K562 (cell line): ENCODE results near the gene MICU2. TPM values are rescaled to one million over a fixed set of nuclear protein-coding genes. Genes with fewer than 3 reads are reported as not detected.
A peak's percentile ranks its signal among the peaks of the same experiment; 100 is the strongest.

Experiments used
- ATF2 ChIP-seq: sonication (generic); formaldehyde crosslinking; IDR thresholded peaks from 2 replicates; pipeline ENCODE4 v1.8.1; 2022; ENCODE audit warnings: missing genetic modification reagents
- FOXK2 ChIP-seq, 2 experiments: fragments of 450-650 bp; IDR thresholded peaks in 1 of 2; conservative IDR thresholded peaks in 1 of 2; 2 replicates each; pipeline ENCODE4 v1.6.1; 2016; ENCODE audit warnings: low read depth in 2 of 2, mild to moderate bottlenecking in 1 of 2
- HOXB6 ChIP-seq: fragments of 250-450 bp; sonication (Bioruptor Pico); IDR thresholded peaks from 2 replicates; pipeline ENCODE4 v1.5.1; 2022; ENCODE audit warnings: mild to moderate bottlenecking, borderline replicate concordance
- MLX ChIP-seq, 2 experiments: fragments of 450-650 bp in 1 of 2; sonication (generic) in 1 of 2; formaldehyde crosslinking; conservative IDR thresholded peaks; 2 replicates each; pipeline versions ENCODE4 v1.4.0 to v1.8.1; 2020 to 2022; ENCODE audit warnings: mild to moderate bottlenecking in 1 of 2, missing genetic modification reagents in 1 of 2
- NFE2 ChIP-seq: IDR thresholded peaks from 2 replicates; pipeline ENCODE4 v1.6.1; 2014; ENCODE audit warnings: antibody characterized with exemption, low read depth
- RB1 ChIP-seq: fragments of 450-650 bp; IDR thresholded peaks from 2 replicates; pipeline ENCODE4 v1.6.1; 2017; ENCODE audit warnings: low read depth, mild to moderate bottlenecking
- SNIP1 ChIP-seq: fragments of 450-650 bp; IDR thresholded peaks from 2 replicates; pipeline ENCODE4 v1.7.1; 2017; ENCODE audit warnings: low read depth, mild to moderate bottlenecking
- TCF7 ChIP-seq: sonication (generic); IDR thresholded peaks from 2 replicates; pipeline ENCODE4 v1.6.1; 2016; ENCODE audit warnings: antibody characterized with exemption, borderline replicate concordance
- U2AF1 ChIP-seq: fragments of 200-400 bp; formaldehyde crosslinking; optimal IDR thresholded peaks from 2 replicates; pipeline ENCODE3; 2017; ENCODE audit warnings: mild to moderate bottlenecking, low read depth, low read length, moderate library complexity
- ZNF224 ChIP-seq: sonication (generic); formaldehyde crosslinking; IDR thresholded peaks from 2 replicates; pipeline ENCODE4 v1.8.0; 2022; ENCODE audit warnings: mild to moderate bottlenecking, missing genetic modification reagents
- ZNF239 ChIP-seq: fragments of 250-450 bp; sonication (Bioruptor Pico); IDR thresholded peaks from 2 replicates; pipeline ENCODE4 v1.4.0; 2020; ENCODE audit warnings: mild to moderate bottlenecking
- polyA plus RNA-seq, 8 experiments: library from polyadenylated mRNA; depleted of rRNA in 4 of 8; stranded (reverse) in 5 of 8; unstranded in 3 of 8; fragments of >200 nt; fragmentation: Nextera tagmentation in 2 of 8; fragmentation: Illumina TruSeq in 1 of 8; extraction: Ambion mirVana in 2 of 8; extraction: Trizol in 1 of 8; gene quantifications; 2 replicates each; pipeline versions ENCODE4 v1.2.1 to v1.2.3, GENCODE V29; 2011 to 2014; ENCODE audit warnings: inconsistent platforms in 1 of 8, missing spikeins in 1 of 8
- total RNA-seq, 7 experiments: library from RNA; depleted of rRNA in 6 of 7; stranded (reverse); fragments of >200 nt in 6 of 7; fragmentation: Illumina TruSeq in 2 of 7; extraction: Trizol in 2 of 7; gene quantifications; 2 replicates each; pipeline versions ENCODE4 v1.2.1 to v1.2.3, GENCODE V29; 2011 to 2021; ENCODE audit warnings: low replicate concordance in 1 of 7
- TF ChIP-seq, protein P1 (sequence below): fragments of 250-450 bp; sonication (Bioruptor Pico); IDR thresholded peaks from 2 replicates; pipeline ENCODE4 v1.5.0; 2021

The MICU2 gene
- total and polyA plus RNA-seq, 9 of the 15 experiments (the other 6 are each of a cell fraction or from before 2014, with no cell fraction given): 9.1 to 41.8 (median 33.4) TPM

DNA sequence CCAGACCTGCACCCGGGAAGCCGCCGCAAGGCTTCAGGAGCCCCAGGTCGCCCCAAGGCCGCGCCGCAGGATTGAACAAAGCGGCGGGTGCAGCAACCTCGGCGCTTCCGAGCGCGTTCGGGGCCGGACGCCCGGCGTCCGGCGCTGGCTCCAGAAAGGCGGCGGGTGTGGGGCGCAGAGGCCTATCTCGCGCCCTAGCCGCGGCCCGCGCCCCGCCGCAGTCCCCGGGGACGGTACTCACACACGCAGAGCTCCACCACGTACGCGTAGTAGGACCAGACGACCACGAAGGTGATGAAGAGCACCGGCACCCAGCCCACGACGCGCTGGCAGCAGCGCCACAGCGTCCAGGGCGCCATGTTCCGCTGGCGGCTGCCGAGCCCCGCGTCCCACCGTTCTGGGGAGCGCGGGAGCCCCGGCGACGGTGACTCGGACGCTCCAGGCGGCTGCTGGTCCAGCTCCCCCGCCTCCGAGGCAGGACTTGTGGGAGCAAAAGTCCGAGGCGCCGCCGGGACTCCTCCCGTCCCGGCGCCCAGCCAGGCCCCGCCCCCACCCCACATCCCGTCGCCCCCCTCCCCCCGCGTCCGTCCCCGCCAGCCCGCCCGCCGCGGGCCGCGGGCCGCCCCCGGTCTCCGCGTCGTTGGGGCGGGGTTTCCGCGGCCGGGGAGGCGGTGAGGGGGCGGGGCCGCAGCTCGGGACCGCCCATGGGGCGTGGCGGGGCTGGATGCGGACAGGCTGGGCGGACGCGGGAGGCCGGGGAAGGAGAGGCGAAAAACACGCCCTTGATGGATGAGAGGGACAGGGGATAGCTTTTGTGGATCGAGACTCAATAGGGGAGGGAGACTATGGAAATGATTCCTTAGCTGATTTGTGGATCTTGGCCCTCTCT lies 144.9 kb downstream of the MICU2 start, which contains the start of gene ZDHHC20 (continued):
- no peak for TF ChIP-seq TCF7
- no peak for TF ChIP-seq HOXB6
- TF ChIP-seq NFE2: no peak
- TF ChIP-seq ATF2 (CRISPR knock-in tag): no peak
- TF ChIP-seq FOXK2 (conservative IDR thresholded peaks at IDR 0.05 in 1 of 2, IDR thresholded peaks at IDR 0.05 in 1 of 2; ENCODE audit: low read depth in 2 of 2): no peak
- peak; percentile 21 for TF ChIP-seq U2AF1
- no peak for TF ChIP-seq MLX (CRISPR knock-in tag; conservative IDR thresholded peaks at IDR 0.05)
- TF ChIP-seq ZNF239: no peak
- TF ChIP-seq, protein P1, sequence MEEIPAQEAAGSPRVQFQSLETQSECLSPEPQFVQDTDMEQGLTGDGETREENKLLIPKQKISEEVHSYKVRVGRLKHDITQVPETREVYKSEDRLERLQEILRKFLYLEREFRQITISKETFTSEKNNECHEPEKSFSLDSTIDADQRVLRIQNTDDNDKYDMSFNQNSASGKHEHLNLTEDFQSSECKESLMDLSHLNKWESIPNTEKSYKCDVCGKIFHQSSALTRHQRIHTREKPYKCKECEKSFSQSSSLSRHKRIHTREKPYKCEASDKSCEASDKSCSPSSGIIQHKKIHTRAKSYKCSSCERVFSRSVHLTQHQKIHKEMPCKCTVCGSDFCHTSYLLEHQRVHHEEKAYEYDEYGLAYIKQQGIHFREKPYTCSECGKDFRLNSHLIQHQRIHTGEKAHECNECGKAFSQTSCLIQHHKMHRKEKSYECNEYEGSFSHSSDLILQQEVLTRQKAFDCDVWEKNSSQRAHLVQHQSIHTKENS (CRISPR knock-in tag): no peak
- TF ChIP-seq RB1: peak; percentile 12; the same call in 1 of the 2 replicates
- no peak for TF ChIP-seq ZNF224 (CRISPR knock-in tag)
- no peak for TF ChIP-seq SNIP1
